ENCODE data around the gene IQGAP2. TPM values are rescaled to one million over a fixed set of nuclear protein-coding genes. Genes with fewer than 3 reads are reported as not detected.

The IQGAP2 gene
- total and polyA plus RNA-seq, 9 of the 15 experiments (the other 6 are each of a cell fraction or from before 2014, with no cell fraction given): 8.7 to 23.2 (median 17.4) TPM

DNA sequence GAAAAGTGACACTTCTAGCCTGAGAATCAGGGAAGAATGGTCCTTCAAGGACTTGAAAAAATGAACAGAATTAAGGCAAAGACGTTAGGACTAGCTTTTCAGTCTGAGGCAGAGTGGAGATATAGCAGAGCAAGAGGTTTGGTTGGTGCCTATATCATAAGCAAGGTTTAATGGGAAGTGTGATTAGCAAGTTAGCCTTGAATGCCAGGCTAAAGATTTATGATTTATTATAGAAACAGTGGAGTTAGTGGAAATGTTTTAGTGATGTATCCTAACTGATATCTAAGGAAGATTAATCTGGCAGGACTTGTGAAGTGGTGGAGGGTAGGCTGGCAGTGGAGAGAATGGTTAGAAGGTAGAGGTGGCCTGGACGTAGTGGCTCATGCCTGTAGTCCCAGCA, 213.1 kb downstream of the IQGAP2 start (continued):
- TF ChIP-seq, protein P1, sequence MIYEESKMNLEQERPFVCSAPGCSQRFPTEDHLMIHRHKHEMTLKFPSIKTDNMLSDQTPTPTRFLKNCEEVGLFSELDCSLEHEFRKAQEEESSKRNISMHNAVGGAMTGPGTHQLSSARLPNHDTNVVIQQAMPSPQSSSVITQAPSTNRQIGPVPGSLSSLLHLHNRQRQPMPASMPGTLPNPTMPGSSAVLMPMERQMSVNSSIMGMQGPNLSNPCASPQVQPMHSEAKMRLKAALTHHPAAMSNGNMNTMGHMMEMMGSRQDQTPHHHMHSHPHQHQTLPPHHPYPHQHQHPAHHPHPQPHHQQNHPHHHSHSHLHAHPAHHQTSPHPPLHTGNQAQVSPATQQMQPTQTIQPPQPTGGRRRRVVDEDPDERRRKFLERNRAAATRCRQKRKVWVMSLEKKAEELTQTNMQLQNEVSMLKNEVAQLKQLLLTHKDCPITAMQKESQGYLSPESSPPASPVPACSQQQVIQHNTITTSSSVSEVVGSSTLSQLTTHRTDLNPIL (CRISPR knock-in tag; IDR thresholded peaks at IDR 0.05): no peak

DNA sequence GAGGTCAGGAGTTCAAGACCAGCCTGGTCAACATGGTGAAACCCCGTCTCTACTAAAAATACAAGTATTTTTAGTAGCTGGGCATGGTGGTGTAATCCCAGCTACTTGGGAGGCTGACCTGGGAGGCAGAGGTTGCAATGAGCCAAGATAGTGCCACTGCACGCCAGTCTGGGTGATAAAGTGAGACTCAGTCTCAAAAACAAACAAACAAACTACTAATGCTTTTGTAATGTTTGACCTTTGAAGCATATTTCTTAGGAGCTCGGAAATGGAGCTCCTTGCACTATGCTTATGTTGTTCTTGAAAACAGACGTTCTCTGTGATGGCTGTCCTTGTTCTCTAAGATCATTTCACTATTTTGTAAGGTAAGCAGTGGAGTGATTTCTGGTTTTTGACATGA, 214.1 kb downstream of the IQGAP2 start:
- WGBS (ENCODE audit: insufficient coverage, low coverage, missing lambda C conversion rate): 53% methylated on average over 4 of the region's 4 CpGs
- no peaks in the 10 kb centered on the region for H3K36me3 ChIP-seq (ENCODE audit: control insufficient read depth, insufficient read depth, low read length)
- no peak overlapping the region for H3K4me3 ChIP-seq
- CTCF ChIA-PET (ENCODE audit: low intra/inter-chr PET ratio): no interaction called here
- no peak overlapping the region for H3K4me2 ChIP-seq (ENCODE audit: insufficient read depth, low read length)
- H3K4me1 ChIP-seq (replicated peaks in 1 of 2; ENCODE audit: control insufficient read depth in 2 of 2, insufficient read depth in 2 of 2, low read length in 2 of 2): peaks cover 0 to 8% of the 10 kb centered on the region in 2 experiments; a peak in 1 of 5 replicates
- no peak overlapping the region for H2AFZ ChIP-seq (ENCODE audit: low read depth, low read length)
- H3K79me2 ChIP-seq (ENCODE audit: control insufficient read depth, insufficient read depth, low read length): no peaks in the 10 kb centered on the region
- H3K9me3 ChIP-seq (replicated peaks; ENCODE audit: control insufficient read depth, insufficient read depth, low read depth, low read length): no peaks in the 10 kb centered on the region
- no peak for FAIRE-seq
- TF ChIP-seq, protein P2, sequence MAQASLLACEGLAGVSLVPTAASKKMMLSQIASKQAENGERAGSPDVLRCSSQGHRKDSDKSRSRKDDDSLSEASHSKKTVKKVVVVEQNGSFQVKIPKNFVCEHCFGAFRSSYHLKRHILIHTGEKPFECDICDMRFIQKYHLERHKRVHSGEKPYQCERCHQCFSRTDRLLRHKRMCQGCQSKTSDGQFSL (CRISPR knock-in tag; IDR thresholded peaks at IDR 0.05): no peak
- TF ChIP-seq, protein P2 (tag; IDR thresholded peaks at IDR 0.05): no peak
- TF ChIP-seq, protein P3, sequence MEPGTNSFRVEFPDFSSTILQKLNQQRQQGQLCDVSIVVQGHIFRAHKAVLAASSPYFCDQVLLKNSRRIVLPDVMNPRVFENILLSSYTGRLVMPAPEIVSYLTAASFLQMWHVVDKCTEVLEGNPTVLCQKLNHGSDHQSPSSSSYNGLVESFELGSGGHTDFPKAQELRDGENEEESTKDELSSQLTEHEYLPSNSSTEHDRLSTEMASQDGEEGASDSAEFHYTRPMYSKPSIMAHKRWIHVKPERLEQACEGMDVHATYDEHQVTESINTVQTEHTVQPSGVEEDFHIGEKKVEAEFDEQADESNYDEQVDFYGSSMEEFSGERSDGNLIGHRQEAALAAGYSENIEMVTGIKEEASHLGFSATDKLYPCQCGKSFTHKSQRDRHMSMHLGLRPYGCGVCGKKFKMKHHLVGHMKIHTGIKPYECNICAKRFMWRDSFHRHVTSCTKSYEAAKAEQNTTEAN (CRISPR knock-in tag; IDR thresholded peaks at IDR 0.05): no peak
- no peak for TF ChIP-seq BCL6 (CRISPR knock-in tag; IDR thresholded peaks at IDR 0.05)
- TF ChIP-seq SREBF1 (IDR thresholded peaks at IDR 0.05; ENCODE audit: borderline replicate concordance, low read depth, low read length): no peak
- H3K27ac ChIP-seq (ENCODE audit: extremely low read depth, low read depth, low read length): no peak overlapping the region
- H3K27me3 ChIP-seq (ENCODE audit: control insufficient read depth in 2 of 2, insufficient read depth in 2 of 2, low read length in 2 of 2): no peaks in the 10 kb centered on the region
- H4K20me1 ChIP-seq (replicated peaks; ENCODE audit: control insufficient read depth, insufficient read depth, low read length): no peaks in the 10 kb centered on the region
- POLR2A ChIA-PET: interaction anchor here (0.5 kb wide), 1 partner anchor 74 kb away, joined by 3 read pairs; no protein-coding TSS in a partner anchor
- in situ Hi-C loops (cut with MboI): no loop called here
- no TSS peak for BruUV-seq (replicated peaks)
- ATAC-seq: no peak
- no peak for DNase-seq (ENCODE audit: extremely low read depth in 1 of 4, low spot score in 3 of 4)
- H3K9ac ChIP-seq (ENCODE audit: insufficient read depth in 1 of 2, low read depth in 2 of 2, low read length in 2 of 2): no peak overlapping the region
- intact Hi-C loops (cut with micrococcal nuclease): no loop called here
- no peaks in the 10 kb centered on the region for H3K9me1 ChIP-seq (ENCODE audit: control insufficient read depth, insufficient read depth, low read length)
